Mesangial cell (primary cell): Measurements from ENCODE around the gene SLC30A2. TPM values are rescaled to one million over a fixed set of nuclear protein-coding genes. Genes with fewer than 3 reads are reported as not detected.

Source experiments
- total RNA-seq: library from RNA; depleted of rRNA; stranded (reverse); fragments of >200 nt; gene quantifications from 2 replicates; pipeline ENCODE4 v1.2.3, GENCODE V29; 2015

SLC30A2 gene
- total RNA-seq, result 0.38 TPM in 1 of 2 replicates, not detected in the other

GRCh38 chr1:26045722-26046245 lies at the start of gene SLC30A2:
Gene SLC30A2, minus strand, starts transcription at chr1:26046118. Its CDS starts 222 bp downstream, at chr1:26045896.

GRCh38 chr1:26067432-26067911 lies 21.6 kb upstream of the SLC30A2 start, which contains the start of gene TRIM63:
Gene TRIM63, minus strand, starts transcription at chr1:26067630. Its CDS starts 136 bp downstream, at chr1:26067494.

GRCh38 chr1:26021647-26022403 lies 24.1 kb downstream of the SLC30A2 start, which contains the start of gene EXTL1:
Gene EXTL1, plus strand, starts transcription at chr1:26021775. Its CDS starts 872 bp downstream, at chr1:26022647.

GRCh38 chr1:25997828-25998761 lies 47.8 kb downstream of the SLC30A2 start, which contains the start of gene PAFAH2:
Gene PAFAH2, minus strand, starts transcription at chr1:25998063. Its CDS starts 7,247 bp downstream, at chr1:25990816.

Other genes with a start within 250 kb of the SLC30A2 start
- 50.4 and 82.0 TPM in 2 replicates for gene SELENON, start 245.9 kb downstream of the SLC30A2 start, total RNA-seq
- gene MTFR1L, start 226.2 kb downstream of the SLC30A2 start, total RNA-seq, result 31.3 and 48.6 TPM in 2 replicates
- gene AUNIP, start 186.7 kb downstream of the SLC30A2 start, total RNA-seq, result 1.1 and 9.1 TPM in 2 replicates
- gene PAQR7, start 170.4 kb downstream of the SLC30A2 start, total RNA-seq, result 9.3 and 15.5 TPM in 2 replicates
- 67.4 and 193 TPM in 2 replicates for gene STMN1, start 139.7 kb downstream of the SLC30A2 start, total RNA-seq
- gene PAFAH2, start 48.1 kb downstream of the SLC30A2 start, total RNA-seq, result 9.4 and 9.6 TPM in 2 replicates
- gene EXTL1, start 24.3 kb downstream of the SLC30A2 start, total RNA-seq, result 0.65 and 2.3 TPM in 2 replicates
- gene TRIM63, start 21.5 kb upstream of the SLC30A2 start, total RNA-seq, result 0.38 TPM in 1 of 2 replicates, not detected in the other
- 2.0 and 2.9 TPM in 2 replicates for gene PDIK1L, start 65.7 kb upstream of the SLC30A2 start, total RNA-seq
- 0.25 TPM in 1 of 2 replicates, not detected in the other for gene FAM110D, start 113.0 kb upstream of the SLC30A2 start, total RNA-seq
- not detected in 2 replicates for gene C1orf232, start 122.8 kb upstream of the SLC30A2 start, total RNA-seq
- 103 and 117 TPM in 2 replicates for gene ZNF593, start 123.8 kb upstream of the SLC30A2 start, total RNA-seq
- 0.13 TPM in 1 of 2 replicates, not detected in the other for gene ZNF593OS, start 125.7 kb upstream of the SLC30A2 start, total RNA-seq
- 1.5 and 3.4 TPM in 2 replicates for gene CNKSR1, start 131.4 kb upstream of the SLC30A2 start, total RNA-seq
- not detected in 2 replicates for gene CATSPER4, start 144.5 kb upstream of the SLC30A2 start, total RNA-seq
- gene CEP85, start 188.1 kb upstream of the SLC30A2 start, total RNA-seq, result 4.9 and 17.8 TPM in 2 replicates
- 121 and 161 TPM in 2 replicates for gene SH3BGRL3, start 234.0 kb upstream of the SLC30A2 start, total RNA-seq